Erythroblast (primary cell): ENCODE measurements around the gene HACD2.

Experiments
- DNase-seq, 2 experiments: peaks; one replicate each; lab custom pipeline; 2025; lab: John Stamatoyannopoulos, UW
- GATA1 ChIP-seq: IDR thresholded peaks from 2 replicates; pipeline ENCODE4 v1.6.1; 2011; ENCODE audit warnings: low read depth, mild to moderate bottlenecking, control low read depth, low read length, moderate library complexity
- POLR2A ChIP-seq: IDR thresholded peaks from 2 replicates; pipeline ENCODE4 v1.6.1; 2011; ENCODE audit warnings: mild to moderate bottlenecking, low read length

The HACD2 gene, protein sequence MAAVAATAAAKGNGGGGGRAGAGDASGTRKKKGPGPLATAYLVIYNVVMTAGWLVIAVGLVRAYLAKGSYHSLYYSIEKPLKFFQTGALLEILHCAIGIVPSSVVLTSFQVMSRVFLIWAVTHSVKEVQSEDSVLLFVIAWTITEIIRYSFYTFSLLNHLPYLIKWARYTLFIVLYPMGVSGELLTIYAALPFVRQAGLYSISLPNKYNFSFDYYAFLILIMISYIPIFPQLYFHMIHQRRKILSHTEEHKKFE

GRCh38 chr3:123584988-123585937 lies at the start of gene HACD2:
Gene HACD2 (minus strand): TSS chr3:123585053. CDS start chr3:123585027, 26 bp downstream.
- TF ChIP-seq POLR2A (peak; percentile 71), GATA1 (no peak)
- DNase-seq = peak; percentile 97

GRCh38 chr3:123634149-123635051 lies 49.5 kb upstream of the HACD2 start:
- TF ChIP-seq POLR2A = no peak
- TF ChIP-seq GATA1 = no peak
- DNase-seq = no peak

GRCh38 chr3:123633530-123633929 lies 48.7 kb upstream of the HACD2 start:
- DNase-seq = no peak
- TF ChIP-seq GATA1 = no peak
- TF ChIP-seq POLR2A = no peak

- TF ChIP-seq GATA1 = no peak
- no peak for TF ChIP-seq POLR2A
- no peak for DNase-seq
Measured at GRCh38 chr3:123632161-123632655, 47.4 kb upstream of the HACD2 start.

GRCh38 chr3:123629747-123630047 lies 44.8 kb upstream of the HACD2 start:
- no peak for DNase-seq
- TF ChIP-seq GATA1 (no peak), POLR2A (no peak)

GRCh38 chr3:123628996-123629746 lies 44.3 kb upstream of the HACD2 start:
- TF ChIP-seq POLR2A (no peak), GATA1 (no peak)
- DNase-seq = no peak

DNA sequence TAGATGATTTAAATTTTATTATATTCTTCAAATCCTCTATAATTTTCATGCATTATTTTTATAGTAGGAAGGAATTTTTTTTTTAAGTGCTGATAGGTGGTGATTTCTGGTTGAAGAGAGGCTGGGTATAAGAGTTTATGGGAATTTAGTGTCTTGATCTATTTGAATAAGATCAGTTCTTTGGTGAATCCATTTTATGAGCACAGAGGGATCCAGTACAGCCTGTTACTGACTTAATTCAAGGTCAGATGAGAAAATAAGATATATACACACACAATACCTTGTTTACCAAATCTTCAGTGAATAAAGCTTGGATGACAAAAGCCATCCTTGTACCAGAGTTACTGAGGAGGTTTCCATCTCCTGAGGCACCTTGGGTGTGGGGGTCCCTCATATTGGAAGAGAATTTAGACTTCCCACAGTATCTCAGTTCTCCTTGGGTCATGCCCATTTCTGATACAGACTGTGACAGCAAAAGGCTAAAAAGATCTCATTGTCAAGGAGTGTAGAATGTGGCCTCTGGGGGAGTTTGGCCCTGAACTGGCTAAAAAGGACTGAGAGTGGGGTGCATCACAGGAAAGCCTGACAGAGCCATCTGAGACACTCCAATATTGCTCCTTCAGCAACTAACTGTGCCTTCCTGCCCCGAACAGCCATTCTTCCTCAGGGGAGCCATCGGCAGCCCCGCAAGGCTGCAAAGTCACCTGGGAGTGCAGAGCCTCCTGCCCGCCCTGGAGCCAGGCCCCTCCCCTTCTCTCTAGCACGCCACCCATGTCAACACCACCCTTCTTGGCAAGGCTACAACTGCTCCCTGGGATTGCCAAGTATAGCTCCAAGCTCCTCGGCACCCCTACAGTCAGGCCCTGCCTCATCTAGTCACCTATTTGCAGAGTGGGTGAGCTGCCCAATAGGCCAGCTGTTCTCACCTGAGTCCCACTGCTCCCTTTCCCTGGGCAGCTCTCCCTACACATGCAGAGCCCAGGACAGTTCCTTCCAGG lies 43.1 kb upstream of the HACD2 start:
- DNase-seq = peak in 1 of 2 experiments; percentile 11
- TF ChIP-seq GATA1 = no peak
- no peak for TF ChIP-seq POLR2A

DNA sequence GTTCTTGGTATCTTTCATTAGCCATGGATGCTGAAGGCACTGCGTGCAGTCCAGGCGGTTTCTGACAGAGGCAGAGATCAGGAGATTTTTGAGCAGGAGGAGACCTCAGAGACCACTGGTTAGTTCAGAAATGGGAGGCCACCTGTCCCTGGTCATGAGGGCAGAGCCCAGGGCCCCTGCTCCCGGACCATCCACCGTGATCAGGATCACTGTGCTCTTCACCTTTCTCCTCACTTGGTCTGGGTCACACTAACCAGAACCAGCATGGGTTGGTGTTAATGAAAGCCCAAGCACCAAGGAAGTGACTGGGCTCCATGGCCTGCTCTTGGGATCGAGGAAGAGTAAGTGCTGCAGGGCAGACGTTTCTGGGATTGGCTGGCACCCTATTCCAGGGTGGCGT lies 42.0 kb upstream of the HACD2 start:
- no peak for TF ChIP-seq POLR2A
- TF ChIP-seq GATA1 = no peak
- DNase-seq = no peak

- no peak for DNase-seq
- TF ChIP-seq POLR2A (no peak), GATA1 (no peak)
Measured at GRCh38 chr3:123624302-123624701, 39.4 kb upstream of the HACD2 start.

GRCh38 chr3:123623346-123623880 lies 38.6 kb upstream of the HACD2 start:
- TF ChIP-seq GATA1 (no peak), POLR2A (no peak)

GRCh38 chr3:123622766-123623165 lies 37.9 kb upstream of the HACD2 start:
- TF ChIP-seq GATA1 (no peak), POLR2A (no peak)
- DNase-seq = no peak

More at GRCh38 chr3:123623346-123623880, 38.6 kb upstream of the HACD2 start:
- DNase-seq = no peak

GRCh38 chr3:123621850-123622189 lies 37.0 kb upstream of the HACD2 start:
- TF ChIP-seq POLR2A (no peak), GATA1 (no peak)

More at GRCh38 chr3:123621850-123622189, 37.0 kb upstream of the HACD2 start:
- no peak for DNase-seq
